HEK293 (cell line): Measurements from ENCODE around the gene PHETA1.
A peak's percentile ranks its signal among the peaks of the same experiment; 100 is the strongest.

ENCODE experiments used
- KLF1 ChIP-seq: fragments of 450-650 bp; formaldehyde crosslinking; IDR thresholded peaks from 2 replicates; pipeline ENCODE4 v1.5.1; 2016; ENCODE audit warnings: missing biosample characterization, missing genetic modification characterization
- KLF10 ChIP-seq: fragments of 450-650 bp; IDR thresholded peaks from 2 replicates; pipeline ENCODE4 v1.5.1; 2018; ENCODE audit warnings: missing biosample characterization, mild to moderate bottlenecking, missing genetic modification characterization
- MZF1 ChIP-seq: fragments of 450-650 bp; formaldehyde crosslinking; IDR thresholded peaks from 2 replicates; pipeline ENCODE4 v1.5.1; 2017; ENCODE audit warnings: missing biosample characterization, missing genetic modification characterization, borderline replicate concordance
- SP2 ChIP-seq: fragments of 450-650 bp; formaldehyde crosslinking; IDR thresholded peaks from 2 replicates; pipeline ENCODE4 v1.5.1; 2016; ENCODE audit warnings: missing biosample characterization, missing genetic modification characterization
- ZBTB21 ChIP-seq: fragments of 450-650 bp; formaldehyde crosslinking; IDR thresholded peaks from 2 replicates; pipeline ENCODE4 v1.5.1; 2017; ENCODE audit warnings: missing biosample characterization, missing genetic modification characterization
- ZNF138 ChIP-seq: fragments of 450-650 bp; formaldehyde crosslinking; IDR thresholded peaks from 2 replicates; pipeline ENCODE4 v1.5.1; 2016; ENCODE audit warnings: missing biosample characterization, missing genetic modification characterization, borderline replicate concordance
- ZNF146 ChIP-seq: fragments of 450-650 bp; formaldehyde crosslinking; IDR thresholded peaks from 2 replicates; pipeline ENCODE4 v1.5.1; 2016; ENCODE audit warnings: missing biosample characterization, missing genetic modification characterization
- ZNF239 ChIP-seq: fragments of 450-650 bp; formaldehyde crosslinking; IDR thresholded peaks from 2 replicates; pipeline ENCODE4 v1.5.1; 2016; ENCODE audit warnings: missing biosample characterization, missing genetic modification characterization
- ZNF24 ChIP-seq: fragments of 450-650 bp; formaldehyde crosslinking; IDR thresholded peaks from 2 replicates; pipeline ENCODE4 v1.5.1; 2016; ENCODE audit warnings: missing biosample characterization, missing genetic modification characterization
- ZNF292 ChIP-seq: fragments of 450-650 bp; formaldehyde crosslinking; IDR thresholded peaks from 2 replicates; pipeline ENCODE4 v1.5.1; 2016; ENCODE audit warnings: low read depth, missing biosample characterization, missing genetic modification characterization, borderline replicate concordance
- ZNF37A ChIP-seq: fragments of 450-650 bp; IDR thresholded peaks from 2 replicates; pipeline ENCODE4 v1.5.1; 2018; ENCODE audit warnings: missing biosample characterization, missing genetic modification characterization
- ZNF433 ChIP-seq: fragments of 450-650 bp; formaldehyde crosslinking; IDR thresholded peaks from 2 replicates; pipeline ENCODE4 v1.5.1; 2016; ENCODE audit warnings: missing biosample characterization, missing genetic modification characterization, low read depth
- ZNF521 ChIP-seq: fragments of 450-650 bp; formaldehyde crosslinking; IDR thresholded peaks from 2 replicates; pipeline ENCODE4 v1.5.1; 2017; ENCODE audit warnings: missing biosample characterization, mild to moderate bottlenecking, missing genetic modification characterization
- ZNF548 ChIP-seq: fragments of 450-650 bp; formaldehyde crosslinking; IDR thresholded peaks from 2 replicates; pipeline ENCODE4 v1.5.1; 2016; ENCODE audit warnings: missing biosample characterization, missing genetic modification characterization
- ZNF560 ChIP-seq: fragments of 450-650 bp; formaldehyde crosslinking; IDR thresholded peaks from 2 replicates; pipeline ENCODE4 v1.5.1; 2017; ENCODE audit warnings: missing biosample characterization, missing genetic modification characterization, borderline replicate concordance
- ZNF610 ChIP-seq: fragments of 450-650 bp; formaldehyde crosslinking; IDR thresholded peaks from 2 replicates; pipeline ENCODE4 v1.5.1; 2016; ENCODE audit warnings: missing biosample characterization, missing genetic modification characterization, borderline replicate concordance
- ZNF621 ChIP-seq: fragments of 450-650 bp; formaldehyde crosslinking; IDR thresholded peaks from 2 replicates; pipeline ENCODE4 v1.5.1; 2017; ENCODE audit warnings: missing biosample characterization, missing genetic modification characterization
- ZNF626 ChIP-seq: fragments of 450-650 bp; sonication (Bioruptor Pico); formaldehyde crosslinking; IDR thresholded peaks from 2 replicates; pipeline ENCODE4 v1.5.1; 2018; ENCODE audit warnings: missing biosample characterization, missing genetic modification characterization, inconsistent platforms
- ZNF664 ChIP-seq: fragments of 450-650 bp; formaldehyde crosslinking; IDR thresholded peaks from 2 replicates; pipeline ENCODE4 v1.5.1; 2016; ENCODE audit warnings: missing biosample characterization, missing genetic modification characterization
- ZNF830 ChIP-seq: fragments of 450-650 bp; IDR thresholded peaks from 2 replicates; pipeline ENCODE4 v1.5.0; 2018; ENCODE audit warnings: missing biosample characterization, missing genetic modification characterization, low read depth, mild to moderate bottlenecking, moderate library complexity
- TF ChIP-seq, protein P1 (sequence below): sonication (generic); formaldehyde crosslinking; IDR thresholded peaks from 2 replicates; pipeline ENCODE4 v1.8.1; 2022; ENCODE audit warnings: mild to moderate bottlenecking, moderate library complexity, missing genetic modification reagents
- TF ChIP-seq, protein P2 (sequence below): fragments of 450-650 bp; formaldehyde crosslinking; IDR thresholded peaks from 2 replicates; pipeline ENCODE4 v1.5.1; 2016; ENCODE audit warnings: missing biosample characterization, missing genetic modification characterization
- TF ChIP-seq, protein P3 (sequence below): fragments of 450-650 bp; formaldehyde crosslinking; IDR thresholded peaks from 2 replicates; pipeline ENCODE4 v1.5.1; 2016; ENCODE audit warnings: missing biosample characterization, missing genetic modification characterization, borderline replicate concordance
- TF ChIP-seq, protein P4 (sequence below): fragments of 450-650 bp; formaldehyde crosslinking; conservative IDR thresholded peaks from 2 replicates; pipeline ENCODE4 v1.5.1; 2016; ENCODE audit warnings: low read depth, missing biosample characterization, missing genetic modification characterization
- TF ChIP-seq, protein P5 (sequence below): fragments of 450-650 bp; formaldehyde crosslinking; optimal IDR thresholded peaks from 2 replicates; pipeline ENCODE3; 2016; ENCODE audit warnings: missing biosample characterization, mild to moderate bottlenecking, missing genetic modification characterization
- TF ChIP-seq, protein P6 (sequence below): fragments of 450-650 bp; IDR thresholded peaks from 2 replicates; pipeline ENCODE4 v1.5.1; 2018; ENCODE audit warnings: missing biosample characterization, missing genetic modification characterization

Gene PHETA1

DNA sequence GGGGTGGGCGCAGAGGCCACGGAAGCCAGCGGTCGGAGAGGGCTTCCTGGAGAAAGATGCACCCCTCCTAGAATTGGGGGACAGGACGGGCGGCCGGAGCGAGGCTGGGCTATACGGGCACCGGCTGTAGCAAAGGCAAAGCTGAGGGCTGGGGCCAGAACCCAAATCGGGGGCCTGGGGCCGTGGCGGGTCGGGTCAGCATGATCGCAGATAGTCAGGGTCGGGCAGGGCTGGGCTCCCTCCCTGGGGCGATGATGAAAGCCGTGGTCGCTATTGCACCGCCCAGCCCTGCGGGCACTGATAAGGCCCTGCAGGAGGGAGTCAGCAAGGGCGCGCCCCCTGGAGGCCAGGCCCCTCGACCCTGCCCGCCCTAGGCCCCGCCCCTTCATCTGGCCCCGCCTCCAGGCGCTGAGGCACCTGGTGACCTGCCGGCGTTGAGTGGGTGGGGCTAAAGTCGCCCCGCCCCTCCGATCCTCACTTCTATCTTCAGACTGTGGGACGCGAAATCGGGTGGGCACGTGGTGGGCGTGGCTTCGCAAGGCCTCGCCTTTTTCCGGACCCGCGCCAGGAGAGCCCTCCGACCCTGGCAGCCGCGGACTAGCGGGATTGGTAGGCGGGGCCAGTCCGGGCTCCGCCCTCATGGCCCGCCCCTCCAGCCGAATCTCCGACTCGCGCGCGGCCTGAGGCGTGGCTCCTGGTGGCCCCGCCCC is 36.4 kb upstream of the PHETA1 start (continued):
- TF ChIP-seq ZNF37A (no peak), ZNF830 (tag by site-specific recombination) (no peak), ZNF626 (no peak), SP2 (tag by site-specific recombination) (peak; percentile 95), ZNF521 (tag by site-specific recombination) (no peak), ZNF239 (tag by site-specific recombination) (peak; percentile 93), ZNF560 (no peak), ZNF146 (tag by site-specific recombination) (no peak), MZF1 (tag by site-specific recombination) (no peak; the same call in 1 of the 2 replicates), ZNF621 (tag by site-specific recombination) (no peak), ZNF138 (no peak), ZBTB21 (tag by site-specific recombination) (peak; percentile 47), ZNF24 (peak; percentile 80), ZNF433 (tag by site-specific recombination) (no peak), KLF10 (tag by site-specific recombination) (peak; percentile 92), ZNF548 (tag by site-specific recombination) (no peak), ZNF292 (tag by site-specific recombination) (no peak), ZNF610 (tag by site-specific recombination) (peak; percentile 57; the same call in 1 of the 2 replicates), ZNF664 (tag by site-specific recombination) (no peak), KLF1 (tag by site-specific recombination) (peak; percentile 99)
- TF ChIP-seq, protein P1, sequence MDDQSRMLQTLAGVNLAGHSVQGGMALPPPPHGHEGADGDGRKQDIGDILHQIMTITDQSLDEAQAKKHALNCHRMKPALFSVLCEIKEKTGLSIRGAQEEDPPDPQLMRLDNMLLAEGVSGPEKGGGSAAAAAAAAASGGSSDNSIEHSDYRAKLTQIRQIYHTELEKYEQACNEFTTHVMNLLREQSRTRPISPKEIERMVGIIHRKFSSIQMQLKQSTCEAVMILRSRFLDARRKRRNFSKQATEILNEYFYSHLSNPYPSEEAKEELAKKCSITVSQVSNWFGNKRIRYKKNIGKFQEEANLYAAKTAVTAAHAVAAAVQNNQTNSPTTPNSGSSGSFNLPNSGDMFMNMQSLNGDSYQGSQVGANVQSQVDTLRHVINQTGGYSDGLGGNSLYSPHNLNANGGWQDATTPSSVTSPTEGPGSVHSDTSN (CRISPR knock-in tag): no peak
- TF ChIP-seq, protein P2, sequence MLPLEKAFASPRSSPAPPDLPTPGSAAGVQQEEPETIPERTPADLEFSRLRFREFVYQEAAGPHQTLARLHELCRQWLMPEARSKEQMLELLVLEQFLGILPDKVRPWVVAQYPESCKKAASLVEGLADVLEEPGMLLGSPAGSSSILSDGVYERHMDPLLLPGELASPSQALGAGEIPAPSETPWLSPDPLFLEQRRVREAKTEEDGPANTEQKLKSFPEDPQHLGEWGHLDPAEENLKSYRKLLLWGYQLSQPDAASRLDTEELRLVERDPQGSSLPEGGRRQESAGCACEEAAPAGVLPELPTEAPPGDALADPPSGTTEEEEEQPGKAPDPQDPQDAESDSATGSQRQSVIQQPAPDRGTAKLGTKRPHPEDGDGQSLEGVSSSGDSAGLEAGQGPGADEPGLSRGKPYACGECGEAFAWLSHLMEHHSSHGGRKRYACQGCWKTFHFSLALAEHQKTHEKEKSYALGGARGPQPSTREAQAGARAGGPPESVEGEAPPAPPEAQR (tag by site-specific recombination): no peak
- TF ChIP-seq, protein P3, sequence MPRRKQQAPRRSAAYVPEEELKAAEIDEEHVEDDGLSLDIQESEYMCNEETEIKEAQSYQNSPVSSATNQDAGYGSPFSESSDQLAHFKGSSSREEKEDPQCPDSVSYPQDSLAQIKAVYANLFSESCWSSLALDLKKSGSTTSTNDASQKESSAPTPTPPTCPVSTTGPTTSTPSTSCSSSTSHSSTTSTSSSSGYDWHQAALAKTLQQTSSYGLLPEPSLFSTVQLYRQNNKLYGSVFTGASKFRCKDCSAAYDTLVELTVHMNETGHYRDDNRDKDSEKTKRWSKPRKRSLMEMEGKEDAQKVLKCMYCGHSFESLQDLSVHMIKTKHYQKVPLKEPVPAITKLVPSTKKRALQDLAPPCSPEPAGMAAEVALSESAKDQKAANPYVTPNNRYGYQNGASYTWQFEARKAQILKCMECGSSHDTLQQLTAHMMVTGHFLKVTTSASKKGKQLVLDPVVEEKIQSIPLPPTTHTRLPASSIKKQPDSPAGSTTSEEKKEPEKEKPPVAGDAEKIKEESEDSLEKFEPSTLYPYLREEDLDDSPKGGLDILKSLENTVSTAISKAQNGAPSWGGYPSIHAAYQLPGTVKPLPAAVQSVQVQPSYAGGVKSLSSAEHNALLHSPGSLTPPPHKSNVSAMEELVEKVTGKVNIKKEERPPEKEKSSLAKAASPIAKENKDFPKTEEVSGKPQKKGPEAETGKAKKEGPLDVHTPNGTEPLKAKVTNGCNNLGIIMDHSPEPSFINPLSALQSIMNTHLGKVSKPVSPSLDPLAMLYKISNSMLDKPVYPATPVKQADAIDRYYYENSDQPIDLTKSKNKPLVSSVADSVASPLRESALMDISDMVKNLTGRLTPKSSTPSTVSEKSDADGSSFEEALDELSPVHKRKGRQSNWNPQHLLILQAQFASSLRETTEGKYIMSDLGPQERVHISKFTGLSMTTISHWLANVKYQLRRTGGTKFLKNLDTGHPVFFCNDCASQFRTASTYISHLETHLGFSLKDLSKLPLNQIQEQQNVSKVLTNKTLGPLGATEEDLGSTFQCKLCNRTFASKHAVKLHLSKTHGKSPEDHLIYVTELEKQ (tag by site-specific recombination): peak; percentile 78
- TF ChIP-seq, protein P4, sequence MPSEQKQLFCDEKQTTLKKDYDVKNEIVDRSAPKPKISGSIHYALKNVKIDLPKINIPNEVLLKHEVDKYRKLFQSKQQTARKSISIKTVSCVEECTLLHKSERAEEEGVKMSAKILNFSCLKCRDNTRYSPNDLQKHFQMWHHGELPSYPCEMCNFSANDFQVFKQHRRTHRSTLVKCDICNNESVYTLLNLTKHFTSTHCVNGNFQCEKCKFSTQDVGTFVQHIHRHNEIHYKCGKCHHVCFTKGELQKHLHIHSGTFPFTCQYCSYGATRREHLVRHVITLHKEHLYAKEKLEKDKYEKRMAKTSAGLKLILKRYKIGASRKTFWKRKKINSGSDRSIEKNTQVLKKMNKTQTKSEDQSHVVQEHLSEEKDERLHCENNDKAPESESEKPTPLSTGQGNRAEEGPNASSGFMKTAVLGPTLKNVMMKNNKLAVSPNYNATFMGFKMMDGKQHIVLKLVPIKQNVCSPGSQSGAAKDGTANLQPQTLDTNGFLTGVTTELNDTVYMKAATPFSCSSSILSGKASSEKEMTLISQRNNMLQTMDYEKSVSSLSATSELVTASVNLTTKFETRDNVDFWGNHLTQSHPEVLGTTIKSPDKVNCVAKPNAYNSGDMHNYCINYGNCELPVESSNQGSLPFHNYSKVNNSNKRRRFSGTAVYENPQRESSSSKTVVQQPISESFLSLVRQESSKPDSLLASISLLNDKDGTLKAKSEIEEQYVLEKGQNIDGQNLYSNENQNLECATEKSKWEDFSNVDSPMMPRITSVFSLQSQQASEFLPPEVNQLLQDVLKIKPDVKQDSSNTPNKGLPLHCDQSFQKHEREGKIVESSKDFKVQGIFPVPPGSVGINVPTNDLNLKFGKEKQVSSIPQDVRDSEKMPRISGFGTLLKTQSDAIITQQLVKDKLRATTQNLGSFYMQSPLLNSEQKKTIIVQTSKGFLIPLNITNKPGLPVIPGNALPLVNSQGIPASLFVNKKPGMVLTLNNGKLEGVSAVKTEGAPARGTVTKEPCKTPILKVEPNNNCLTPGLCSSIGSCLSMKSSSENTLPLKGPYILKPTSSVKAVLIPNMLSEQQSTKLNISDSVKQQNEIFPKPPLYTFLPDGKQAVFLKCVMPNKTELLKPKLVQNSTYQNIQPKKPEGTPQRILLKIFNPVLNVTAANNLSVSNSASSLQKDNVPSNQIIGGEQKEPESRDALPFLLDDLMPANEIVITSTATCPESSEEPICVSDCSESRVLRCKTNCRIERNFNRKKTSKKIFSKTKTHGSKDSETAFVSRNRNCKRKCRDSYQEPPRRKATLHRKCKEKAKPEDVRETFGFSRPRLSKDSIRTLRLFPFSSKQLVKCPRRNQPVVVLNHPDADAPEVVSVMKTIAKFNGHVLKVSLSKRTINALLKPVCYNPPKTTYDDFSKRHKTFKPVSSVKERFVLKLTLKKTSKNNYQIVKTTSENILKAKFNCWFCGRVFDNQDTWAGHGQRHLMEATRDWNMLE (tag by site-specific recombination): peak; percentile 29; the same call in 1 of the 2 replicates
- TF ChIP-seq, protein P5, sequence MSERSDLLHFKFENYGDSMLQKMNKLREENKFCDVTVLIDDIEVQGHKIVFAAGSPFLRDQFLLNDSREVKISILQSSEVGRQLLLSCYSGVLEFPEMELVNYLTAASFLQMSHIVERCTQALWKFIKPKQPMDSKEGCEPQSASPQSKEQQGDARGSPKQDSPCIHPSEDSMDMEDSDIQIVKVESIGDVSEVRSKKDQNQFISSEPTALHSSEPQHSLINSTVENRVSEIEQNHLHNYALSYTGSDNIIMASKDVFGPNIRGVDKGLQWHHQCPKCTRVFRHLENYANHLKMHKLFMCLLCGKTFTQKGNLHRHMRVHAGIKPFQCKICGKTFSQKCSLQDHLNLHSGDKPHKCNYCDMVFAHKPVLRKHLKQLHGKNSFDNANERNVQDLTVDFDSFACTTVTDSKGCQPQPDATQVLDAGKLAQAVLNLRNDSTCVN (tag by site-specific recombination): peak; percentile 65
- TF ChIP-seq, protein P6, sequence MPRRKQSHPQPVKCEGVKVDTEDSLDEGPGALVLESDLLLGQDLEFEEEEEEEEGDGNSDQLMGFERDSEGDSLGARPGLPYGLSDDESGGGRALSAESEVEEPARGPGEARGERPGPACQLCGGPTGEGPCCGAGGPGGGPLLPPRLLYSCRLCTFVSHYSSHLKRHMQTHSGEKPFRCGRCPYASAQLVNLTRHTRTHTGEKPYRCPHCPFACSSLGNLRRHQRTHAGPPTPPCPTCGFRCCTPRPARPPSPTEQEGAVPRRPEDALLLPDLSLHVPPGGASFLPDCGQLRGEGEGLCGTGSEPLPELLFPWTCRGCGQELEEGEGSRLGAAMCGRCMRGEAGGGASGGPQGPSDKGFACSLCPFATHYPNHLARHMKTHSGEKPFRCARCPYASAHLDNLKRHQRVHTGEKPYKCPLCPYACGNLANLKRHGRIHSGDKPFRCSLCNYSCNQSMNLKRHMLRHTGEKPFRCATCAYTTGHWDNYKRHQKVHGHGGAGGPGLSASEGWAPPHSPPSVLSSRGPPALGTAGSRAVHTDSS (tag by site-specific recombination): no peak
